Tibial nerve (tissue), 4 donors: ENCODE measurements around the gene BCL2L13. TPM values are rescaled to one million over a fixed set of nuclear protein-coding genes. Genes with fewer than 3 reads are reported as not detected.

Experiments used
- DNase-seq, 2 donors: peaks; one replicate each; pipeline ENCODE4 v3.0.0-alpha.2; 2019; ENCODE audit warnings: low spot score in 2 of 2
- H3K27ac ChIP-seq, 4 donors: fragments of 200-600 bp; sonication (generic) in 3 of 4; one replicate each; pipeline ENCODE4 v1.5.1; 2017 to 2019; ENCODE audit warnings: mild to moderate bottlenecking in 1 of 4
- H3K27me3 ChIP-seq, 2 donors: fragments of 200-600 bp; sonication (generic) in 1 of 2; one replicate each; pipeline versions ENCODE4 v1.5.1 to v1.6.0; 2017 to 2019
- H3K36me3 ChIP-seq, 3 donors: fragments of 200-600 bp; sonication (generic); one replicate each; pipeline ENCODE4 v1.5.1; 2018 to 2019
- H3K4me1 ChIP-seq, 4 donors: fragments of 200-600 bp; sonication (generic) in 3 of 4; one replicate each; pipeline ENCODE4 v1.5.1; 2017 to 2019
- H3K4me3 ChIP-seq, 4 donors: fragments of 200-600 bp; sonication (generic) in 3 of 4; one replicate each; pipeline ENCODE4 v1.5.1; 2017 to 2019; ENCODE audit warnings: mild to moderate bottlenecking in 1 of 4, moderate library complexity in 1 of 4
- H3K9me3 ChIP-seq, 4 donors: fragments of 200-600 bp; sonication (generic) in 3 of 4; one replicate each; pipeline ENCODE4 v1.5.1; 2017 to 2019
- EP300 ChIP-seq, 2 donors: sonication (generic); formaldehyde crosslinking; IDR thresholded peaks; one replicate each; pipeline ENCODE4 v1.6.1; 2017; ENCODE audit warnings: antibody characterized with exemption in 2 of 2, mild to moderate bottlenecking in 1 of 2
- POLR2A ChIP-seq, 2 donors: fragments of 450-650 bp; IDR thresholded peaks; one replicate each; pipeline ENCODE4 v1.6.1; 2017; ENCODE audit warnings: antibody characterized with exemption in 2 of 2, mild to moderate bottlenecking in 2 of 2, moderate library complexity in 2 of 2
- WGBS, 2 donors: methylation state at CpG; one replicate each; pipeline ENCODE4 v1.1.5; 2018; 5-methylcytosine and 5-hydroxymethylcytosine counted together
- total RNA-seq, 4 donors: library from RNA; depleted of rRNA; stranded (reverse); fragments of >200 nt; gene quantifications; one replicate each; pipeline ENCODE4 v1.1.0, GENCODE V29; 2016
- TF ChIP-seq, protein P1 (sequence below), 5 experiments: fragments of 200-600 bp in 3 of 5; fragments of 450-650 bp in 2 of 5; sonication (generic) in 3 of 5; IDR thresholded peaks; one replicate each; pipeline ENCODE4 v1.5.1; 2016 to 2019; ENCODE audit warnings: antibody characterized with exemption in 5 of 5, mild to moderate bottlenecking in 3 of 5, moderate library complexity in 2 of 5

BCL2L13 gene
- total RNA-seq, 4 donors from 2014 or later: 47.4 to 74.7 (median 60.9) TPM

- WGBS, 2 donors: 81 to 89% methylated on average over 6 of the region's 6 CpGs
- DNase-seq: no peak
- Histone ChIP-seq H3K36me3 (peaks cover 0 to 80% (median 0%) of the 10 kb centered on the region in 3 donors), H3K9me3 (no peaks in the 10 kb centered on the region), H3K27me3 (no peaks in the 10 kb centered on the region), H3K4me1 (peaks cover 0 to 17% (median 4%) of the 10 kb centered on the region in 4 donors), H3K4me3 (no peak overlapping the region), H3K27ac (no peak overlapping the region)
- TF ChIP-seq POLR2A (IDR thresholded peaks at IDR 0.05) (no peak), EP300 (IDR thresholded peaks at IDR 0.05) (no peak)
- TF ChIP-seq, protein P1, sequence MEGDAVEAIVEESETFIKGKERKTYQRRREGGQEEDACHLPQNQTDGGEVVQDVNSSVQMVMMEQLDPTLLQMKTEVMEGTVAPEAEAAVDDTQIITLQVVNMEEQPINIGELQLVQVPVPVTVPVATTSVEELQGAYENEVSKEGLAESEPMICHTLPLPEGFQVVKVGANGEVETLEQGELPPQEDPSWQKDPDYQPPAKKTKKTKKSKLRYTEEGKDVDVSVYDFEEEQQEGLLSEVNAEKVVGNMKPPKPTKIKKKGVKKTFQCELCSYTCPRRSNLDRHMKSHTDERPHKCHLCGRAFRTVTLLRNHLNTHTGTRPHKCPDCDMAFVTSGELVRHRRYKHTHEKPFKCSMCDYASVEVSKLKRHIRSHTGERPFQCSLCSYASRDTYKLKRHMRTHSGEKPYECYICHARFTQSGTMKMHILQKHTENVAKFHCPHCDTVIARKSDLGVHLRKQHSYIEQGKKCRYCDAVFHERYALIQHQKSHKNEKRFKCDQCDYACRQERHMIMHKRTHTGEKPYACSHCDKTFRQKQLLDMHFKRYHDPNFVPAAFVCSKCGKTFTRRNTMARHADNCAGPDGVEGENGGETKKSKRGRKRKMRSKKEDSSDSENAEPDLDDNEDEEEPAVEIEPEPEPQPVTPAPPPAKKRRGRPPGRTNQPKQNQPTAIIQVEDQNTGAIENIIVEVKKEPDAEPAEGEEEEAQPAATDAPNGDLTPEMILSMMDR (IDR thresholded peaks at IDR 0.05): no peak
Measured at GRCh38 chr22:17729561-17729960, 91.0 kb downstream of the BCL2L13 start.

- TF ChIP-seq, protein P1 (IDR thresholded peaks at IDR 0.05): no peak
- TF ChIP-seq EP300 (IDR thresholded peaks at IDR 0.05) (no peak), POLR2A (IDR thresholded peaks at IDR 0.05) (no peak)
- Histone ChIP-seq H3K9me3 (no peaks in the 10 kb centered on the region), H3K4me3 (no peak overlapping the region), H3K27me3 (no peaks in the 10 kb centered on the region), H3K27ac (no peak overlapping the region), H3K36me3 (peaks cover 0 to 83% (median 0%) of the 10 kb centered on the region in 3 donors), H3K4me1 (no peaks in the 10 kb centered on the region)
- 89 to 96% methylated on average over 2 of the region's 2 CpGs for WGBS, 2 donors
- DNase-seq: no peak
Measured at GRCh38 chr22:17732251-17732854, 93.8 kb downstream of the BCL2L13 start.

GRCh38 chr22:17733466-17733865, 94.9 kb downstream of the BCL2L13 start:
- H3K36me3 ChIP-seq: peaks cover 0 to 82% (median 0%) of the 10 kb centered on the region in 3 donors
- no peaks in the 10 kb centered on the region for H3K4me1 ChIP-seq
- H3K27me3 ChIP-seq: no peaks in the 10 kb centered on the region
- WGBS, 2 donors: 25 to 51% methylated on average over 3 of the region's 3 CpGs
- no peaks in the 10 kb centered on the region for H3K9me3 ChIP-seq
- H3K27ac ChIP-seq: no peak overlapping the region
- DNase-seq: no peak
- no peak for TF ChIP-seq EP300 (IDR thresholded peaks at IDR 0.05)
- no peak for TF ChIP-seq POLR2A (IDR thresholded peaks at IDR 0.05)
- TF ChIP-seq, protein P1 (IDR thresholded peaks at IDR 0.05): no peak
- H3K4me3 ChIP-seq: no peak overlapping the region

GRCh38 chr22:17734187-17734586, 95.6 kb downstream of the BCL2L13 start:
- WGBS, 2 donors: 64 to 78% methylated on average over 4 of the region's 4 CpGs
- Histone ChIP-seq H3K36me3 (peaks cover 0 to 76% (median 0%) of the 10 kb centered on the region in 3 donors), H3K27ac (no peak overlapping the region), H3K4me1 (no peaks in the 10 kb centered on the region), H3K27me3 (no peaks in the 10 kb centered on the region), H3K4me3 (no peak overlapping the region), H3K9me3 (no peaks in the 10 kb centered on the region)
- TF ChIP-seq, protein P1 (IDR thresholded peaks at IDR 0.05): no peak
- TF ChIP-seq POLR2A (IDR thresholded peaks at IDR 0.05) (no peak), EP300 (IDR thresholded peaks at IDR 0.05) (no peak)
- DNase-seq: no peak

- H3K36me3 ChIP-seq: peaks cover 0 to 33% (median 0%) of the 10 kb centered on the region in 3 donors
- no peaks in the 10 kb centered on the region for H3K9me3 ChIP-seq
Measured at GRCh38 chr22:17738386-17739128, 100.0 kb downstream of the BCL2L13 start.

More at GRCh38 chr22:17738386-17739128, 100.0 kb downstream of the BCL2L13 start:
- TF ChIP-seq POLR2A (IDR thresholded peaks at IDR 0.05) (no peak), EP300 (IDR thresholded peaks at IDR 0.05) (no peak)
- TF ChIP-seq, protein P1 (IDR thresholded peaks at IDR 0.05): no peak
- H3K27me3 ChIP-seq: no peaks in the 10 kb centered on the region
- H3K4me3 ChIP-seq: no peak overlapping the region
- DNase-seq: no peak
- 92 to 93% methylated on average over 21 of the region's 21 CpGs for WGBS, 2 donors
- no peak overlapping the region for H3K27ac ChIP-seq
- peaks cover 0 to 4% (median 1%) of the 10 kb centered on the region in 4 donors for H3K4me1 ChIP-seq
